Measurements from ENCODE around the gene PPP1CC.
"Not testable (repeated sequence)": the region's sequence is repeated elsewhere in the genome, so short reads cannot be mapped to it uniquely, and the experiment has no call there.

Gene PPP1CC

DNA sequence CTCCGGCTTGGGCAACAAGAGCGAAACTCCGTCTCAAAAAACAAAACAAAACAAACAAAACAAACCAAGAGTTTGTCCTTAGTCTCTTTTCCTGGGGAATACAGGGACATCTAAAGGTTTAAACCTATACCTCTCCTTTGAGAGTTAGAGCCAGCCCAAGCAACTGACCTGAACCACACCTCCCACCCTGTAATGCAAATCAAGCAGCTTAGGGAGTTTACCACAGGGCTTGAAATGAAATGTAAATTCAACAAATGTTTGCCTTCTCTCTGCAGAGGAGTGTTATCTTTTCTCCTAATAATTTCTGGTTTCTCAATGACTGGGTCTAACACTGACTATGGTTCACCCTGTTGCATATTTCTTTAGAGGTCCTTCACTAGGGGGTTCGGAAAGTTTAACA is 16.7 kb downstream of the PPP1CC start:
- peak overlapping the region; percentile 42 for H3K27ac Mint-ChIP-seq
- DNase-seq (no peak), ATAC-seq (replicated peaks) (no peak)
- peaks cover 35 to 55% of the 10 kb centered on the region in 2 donors for H3K36me3 Mint-ChIP-seq
- peaks cover 25 to 32% of the 10 kb centered on the region in 2 donors for H3K4me1 Mint-ChIP-seq
- no peaks in the 10 kb centered on the region for H3K9me3 Mint-ChIP-seq
- H3K27me3 Mint-ChIP-seq, result no peaks in the 10 kb centered on the region
- H3K4me3 Mint-ChIP-seq, result no peak overlapping the region

DNA sequence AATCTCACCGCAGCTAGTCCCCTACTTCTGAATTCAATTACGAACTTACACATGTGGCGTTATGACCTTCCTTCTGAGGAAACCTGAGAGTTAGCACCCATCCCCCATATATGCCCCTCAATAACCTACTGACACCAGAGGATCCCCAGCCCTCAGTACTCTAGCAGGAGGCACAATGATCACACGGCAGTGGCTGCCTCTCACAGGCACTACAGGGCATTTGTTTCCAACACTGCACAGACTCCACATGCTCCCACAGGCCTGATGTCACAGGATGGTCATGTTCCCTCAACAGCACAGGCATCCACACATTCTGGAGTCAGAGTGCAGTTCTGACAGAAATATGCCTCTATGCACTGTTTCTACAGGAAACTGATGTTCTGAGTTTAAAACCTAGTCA is 17.4 kb downstream of the PPP1CC start:
- no peaks in the 10 kb centered on the region for H3K9me3 Mint-ChIP-seq
- H3K4me3 Mint-ChIP-seq, result no peak overlapping the region
- H3K4me1 Mint-ChIP-seq, result peaks cover 23 to 32% of the 10 kb centered on the region in 2 donors
- H3K36me3 Mint-ChIP-seq, result peaks cover 36 to 57% of the 10 kb centered on the region in 2 donors
- no peak overlapping the region for H3K27ac Mint-ChIP-seq
- ATAC-seq (replicated peaks), result no peak
- no peaks in the 10 kb centered on the region for H3K27me3 Mint-ChIP-seq
- DNase-seq, result no peak

DNA sequence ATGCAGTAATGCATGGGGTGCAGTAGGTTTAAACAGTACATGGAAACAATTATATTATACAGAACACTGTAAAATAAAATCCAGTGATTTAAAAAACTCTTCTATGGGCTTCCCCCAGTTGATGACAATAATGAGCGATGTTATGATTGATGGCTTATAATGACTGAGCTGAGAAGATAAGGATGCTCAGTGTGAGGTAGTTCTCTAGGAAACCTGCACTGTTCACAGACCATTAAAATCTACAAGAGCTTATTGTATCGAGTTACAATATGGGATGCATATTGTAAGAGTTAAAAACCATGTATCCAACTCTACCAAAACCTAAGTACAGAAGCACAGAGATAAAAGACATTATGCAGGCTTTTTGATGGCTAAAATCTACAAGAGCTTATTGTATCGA is 19.8 kb downstream of the PPP1CC start:
- H3K4me3 Mint-ChIP-seq; H3K9me3 Mint-ChIP-seq; H3K27me3 Mint-ChIP-seq; H3K27ac Mint-ChIP-seq; DNase-seq; ATAC-seq (replicated peaks): not testable (repeated sequence)
- H3K36me3 Mint-ChIP-seq, result peaks cover 42 to 65% of the 10 kb centered on the region in 2 donors
- peaks cover 29 to 42% of the 10 kb centered on the region in 2 donors for H3K4me1 Mint-ChIP-seq

DNA sequence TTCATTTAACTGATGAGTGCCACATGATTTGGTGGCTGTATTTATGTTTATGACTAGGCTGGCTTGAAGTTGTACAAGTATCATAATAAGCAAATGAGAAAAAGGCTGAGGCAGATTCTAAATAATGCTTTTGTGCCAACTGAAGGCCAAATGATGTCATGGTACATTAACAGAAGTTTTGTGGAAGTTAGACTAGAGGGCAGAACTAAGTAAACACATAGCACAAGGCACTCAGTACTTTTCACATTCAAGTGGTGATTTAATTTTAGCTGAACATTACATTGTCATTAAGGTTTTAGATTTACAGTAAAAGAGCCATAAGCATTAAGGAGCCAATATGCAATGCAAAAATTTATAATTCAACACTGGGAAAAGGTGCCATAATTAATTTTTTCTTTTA is 21.1 kb downstream of the PPP1CC start:
- H3K36me3 Mint-ChIP-seq, result peaks cover 39 to 65% of the 10 kb centered on the region in 2 donors
- H3K27me3 Mint-ChIP-seq, result no peaks in the 10 kb centered on the region
- H3K9me3 Mint-ChIP-seq, result peaks cover 0 to 2% of the 10 kb centered on the region in 2 donors
- no peak for ATAC-seq (replicated peaks)
- H3K4me3 Mint-ChIP-seq, result no peak overlapping the region
- DNase-seq, result no peak
- H3K4me1 Mint-ChIP-seq, result peaks cover 26 to 37% of the 10 kb centered on the region in 2 donors
- H3K27ac Mint-ChIP-seq, result no peak overlapping the region

DNA sequence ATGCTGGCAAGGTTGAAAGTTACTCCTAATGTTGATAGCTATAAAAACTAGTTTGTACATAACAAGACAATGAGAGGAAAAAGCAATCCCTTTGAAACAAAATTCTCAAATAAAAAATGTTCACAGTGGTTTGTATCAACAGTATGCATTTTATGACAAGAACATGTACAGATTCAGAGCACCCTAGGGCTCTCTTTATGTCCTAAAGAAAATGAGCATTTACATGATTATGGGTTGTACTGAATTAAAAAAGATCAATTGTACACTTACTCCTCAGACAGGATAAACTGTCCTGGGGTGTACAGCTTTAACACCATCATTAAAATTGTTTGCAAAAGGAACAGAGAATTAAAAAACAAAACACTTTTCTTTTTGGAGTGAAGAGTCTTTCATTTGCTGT is 22.2 kb downstream of the PPP1CC start:
- Mint-ChIP-seq H3K4me3 (no peak overlapping the region), H3K27me3 (no peaks in the 10 kb centered on the region), H3K27ac (no peak overlapping the region), H3K4me1 (peaks cover 22 to 30% of the 10 kb centered on the region in 2 donors), H3K9me3 (peaks cover 0 to 2% of the 10 kb centered on the region in 2 donors), H3K36me3 (peaks cover 33 to 62% of the 10 kb centered on the region in 2 donors)
- no peak for ATAC-seq (replicated peaks)
- DNase-seq, result no peak

DNA sequence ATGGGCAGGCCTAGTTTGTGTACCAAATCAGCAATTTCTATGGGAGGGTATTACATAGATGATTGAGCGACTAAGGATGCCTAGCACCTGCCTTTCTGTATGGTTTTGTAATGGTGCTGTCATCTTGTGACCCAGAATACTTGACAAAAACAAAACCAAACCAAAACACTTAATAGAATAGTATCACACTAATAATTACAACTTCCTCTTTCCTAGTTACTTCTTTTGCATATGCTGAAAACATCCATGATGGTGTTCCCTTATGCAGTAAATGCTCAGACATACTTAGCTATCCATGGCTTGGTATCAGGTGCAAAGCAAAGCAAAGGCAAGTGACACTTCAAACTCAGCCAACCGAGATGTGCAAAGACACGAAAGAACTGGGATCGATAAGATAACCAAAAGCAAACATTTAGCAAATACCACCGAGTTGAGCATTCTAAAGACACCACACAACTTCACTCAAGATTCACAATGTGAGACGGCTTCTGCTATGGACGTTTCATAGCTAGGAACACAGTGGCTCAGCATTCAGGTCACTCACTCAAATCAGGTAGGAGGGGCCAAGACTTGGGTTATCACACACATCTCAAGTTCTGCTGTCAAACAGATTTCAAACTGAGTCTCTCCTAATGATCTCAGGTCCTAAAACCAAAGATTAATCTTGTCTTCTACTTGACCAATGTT is 24.3 kb downstream of the PPP1CC start:
- no peak overlapping the region for H3K4me3 Mint-ChIP-seq
- ATAC-seq (replicated peaks), result peak; percentile 79 to 80
- H3K4me1 Mint-ChIP-seq, result peaks cover 17 to 24% of the 10 kb centered on the region in 2 donors
- no peak for DNase-seq
- H3K36me3 Mint-ChIP-seq, result peaks cover 28 to 56% of the 10 kb centered on the region in 2 donors
- H3K27me3 Mint-ChIP-seq, result no peaks in the 10 kb centered on the region
- H3K9me3 Mint-ChIP-seq, result peaks cover 0 to 2% of the 10 kb centered on the region in 2 donors
- H3K27ac Mint-ChIP-seq, result peak overlapping the region; percentile 80

DNA sequence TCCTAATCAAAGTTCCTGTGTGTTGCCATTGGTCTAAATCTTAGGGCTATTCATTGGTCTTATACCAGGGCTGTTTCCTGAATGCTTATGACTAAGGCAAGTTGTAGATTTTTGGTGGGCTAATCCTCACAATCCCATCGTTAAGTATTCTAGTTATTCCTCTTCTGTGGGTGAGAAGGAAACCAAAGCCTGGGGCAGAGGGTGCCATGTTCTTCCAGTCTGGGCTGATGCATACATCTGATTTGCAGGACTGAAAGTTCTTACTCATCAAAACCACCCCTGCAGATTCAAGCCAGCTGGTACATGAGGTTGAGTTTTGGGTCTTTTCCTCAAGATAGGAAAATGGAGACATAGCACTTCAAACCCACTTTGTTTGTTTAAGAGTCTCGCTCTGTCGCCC is 25.7 kb downstream of the PPP1CC start:
- peaks cover 17 to 24% of the 10 kb centered on the region in 2 donors for H3K4me1 Mint-ChIP-seq
- no peaks in the 10 kb centered on the region for H3K27me3 Mint-ChIP-seq
- H3K9me3 Mint-ChIP-seq, result peaks cover 0 to 2% of the 10 kb centered on the region in 2 donors
- no peak for DNase-seq
- peaks cover 24 to 52% of the 10 kb centered on the region in 2 donors for H3K36me3 Mint-ChIP-seq
- no peak for ATAC-seq (replicated peaks)
- no peak overlapping the region for H3K4me3 Mint-ChIP-seq
- peak overlapping the region; percentile 80 for H3K27ac Mint-ChIP-seq

DNA sequence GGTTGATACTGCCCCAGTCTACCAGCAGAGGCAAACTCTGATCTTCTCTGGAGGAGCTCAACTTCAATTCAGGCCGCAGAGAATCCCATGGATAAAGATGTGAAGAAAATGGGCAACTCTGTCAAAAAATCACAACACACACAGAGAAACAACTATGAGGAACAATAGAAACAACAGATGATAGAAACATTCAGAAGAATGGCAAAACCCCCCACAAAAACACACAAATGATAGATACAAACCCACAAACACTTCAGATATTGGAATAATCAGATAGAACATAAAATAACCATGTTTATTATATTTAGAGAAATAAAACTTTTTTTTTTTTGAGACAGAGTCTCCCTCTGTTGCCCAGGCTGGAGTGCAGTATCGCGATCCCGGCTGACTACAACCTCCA is 33.8 kb downstream of the PPP1CC start:
- DNase-seq (no peak), ATAC-seq (replicated peaks) (no peak)
- Mint-ChIP-seq H3K9me3 (no peaks in the 10 kb centered on the region), H3K27me3 (no peaks in the 10 kb centered on the region), H3K4me3 (no peak overlapping the region), H3K27ac (no peak overlapping the region), H3K4me1 (peaks cover 0 to 9% of the 10 kb centered on the region in 2 donors), H3K36me3 (peaks cover 4 to 5% of the 10 kb centered on the region in 2 donors)

DNA sequence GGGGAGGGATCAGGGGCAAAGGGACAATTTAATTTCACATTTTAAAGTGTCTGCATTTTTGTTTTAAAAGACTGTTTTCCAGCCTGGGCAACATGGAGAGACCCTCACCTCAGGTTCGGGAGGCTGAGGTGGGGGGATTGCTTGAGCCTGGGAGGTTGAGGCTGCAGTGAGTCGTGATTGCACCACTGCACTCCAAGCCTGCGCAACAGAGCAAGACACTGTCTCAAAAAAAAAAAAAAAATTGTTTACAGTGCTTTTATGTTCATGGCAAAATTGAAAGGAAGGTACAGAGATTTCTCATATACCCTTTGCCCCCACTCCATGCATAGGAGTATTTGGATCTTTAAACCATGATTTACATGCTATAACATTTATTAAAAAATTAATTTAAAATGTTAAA is 37.4 kb downstream of the PPP1CC start:
- H3K36me3 Mint-ChIP-seq, result peaks cover 4 to 5% of the 10 kb centered on the region in 2 donors
- DNase-seq (no peak), ATAC-seq (replicated peaks) (no peak)
- peak overlapping the region; percentile 9 for H3K27ac Mint-ChIP-seq
- no peaks in the 10 kb centered on the region for H3K9me3 Mint-ChIP-seq
- no peak overlapping the region for H3K4me3 Mint-ChIP-seq
- no peaks in the 10 kb centered on the region for H3K27me3 Mint-ChIP-seq
- H3K4me1 Mint-ChIP-seq, result peaks cover 4 to 14% of the 10 kb centered on the region in 2 donors

DNA sequence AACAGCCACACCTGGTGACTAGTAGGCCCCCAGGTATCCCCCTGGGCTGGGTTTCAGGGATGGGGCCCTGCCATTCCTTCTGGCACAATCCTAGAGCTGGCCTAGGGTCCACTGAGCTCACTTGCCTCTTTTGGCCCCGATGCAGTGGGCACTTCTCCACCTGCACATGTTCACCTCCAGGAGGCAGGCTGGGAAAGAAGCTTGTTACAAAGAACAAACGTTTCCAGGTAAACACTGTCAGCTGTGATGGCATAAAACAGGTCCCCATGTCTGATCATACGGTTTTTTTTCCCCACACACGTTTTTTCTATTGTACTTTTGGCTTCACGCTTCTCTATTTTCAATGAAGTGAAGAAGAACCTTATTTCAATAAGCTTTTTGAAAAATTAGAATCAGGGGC is 37.9 kb downstream of the PPP1CC start:
- Mint-ChIP-seq H3K4me1 (peaks cover 5 to 19% of the 10 kb centered on the region in 2 donors), H3K36me3 (peaks cover 4 to 5% of the 10 kb centered on the region in 2 donors), H3K27me3 (no peaks in the 10 kb centered on the region), H3K4me3 (no peak overlapping the region), H3K27ac (peak overlapping the region; percentile 9), H3K9me3 (no peaks in the 10 kb centered on the region)
- DNase-seq (no peak), ATAC-seq (replicated peaks) (peak; percentile 33 to 41)

DNA sequence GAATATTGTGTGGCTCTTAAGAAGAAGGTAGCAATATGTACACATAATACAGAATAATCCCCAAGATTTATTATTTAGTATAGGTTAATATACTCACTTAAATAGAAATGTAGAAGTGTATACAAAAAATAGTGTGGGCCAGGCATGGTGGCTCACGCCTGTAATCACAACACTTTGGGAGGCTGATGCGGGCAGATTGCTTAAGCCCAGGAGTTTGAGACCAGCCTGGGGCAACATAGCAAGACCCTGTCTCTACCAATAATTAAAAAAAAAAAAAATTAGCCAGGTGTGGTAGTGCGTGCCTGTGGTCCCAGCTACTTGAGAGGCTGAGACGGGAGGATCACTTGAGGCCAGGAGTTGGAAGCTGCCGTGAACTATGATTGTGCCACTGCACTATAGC is 38.5 kb downstream of the PPP1CC start:
- no peak overlapping the region for H3K4me3 Mint-ChIP-seq
- ATAC-seq (replicated peaks), result no peak
- no peak for DNase-seq
- no peak overlapping the region for H3K27ac Mint-ChIP-seq
- peaks cover 4 to 5% of the 10 kb centered on the region in 2 donors for H3K36me3 Mint-ChIP-seq
- H3K9me3 Mint-ChIP-seq, result no peaks in the 10 kb centered on the region
- H3K4me1 Mint-ChIP-seq, result peaks cover 5 to 19% of the 10 kb centered on the region in 2 donors
- no peaks in the 10 kb centered on the region for H3K27me3 Mint-ChIP-seq

DNA sequence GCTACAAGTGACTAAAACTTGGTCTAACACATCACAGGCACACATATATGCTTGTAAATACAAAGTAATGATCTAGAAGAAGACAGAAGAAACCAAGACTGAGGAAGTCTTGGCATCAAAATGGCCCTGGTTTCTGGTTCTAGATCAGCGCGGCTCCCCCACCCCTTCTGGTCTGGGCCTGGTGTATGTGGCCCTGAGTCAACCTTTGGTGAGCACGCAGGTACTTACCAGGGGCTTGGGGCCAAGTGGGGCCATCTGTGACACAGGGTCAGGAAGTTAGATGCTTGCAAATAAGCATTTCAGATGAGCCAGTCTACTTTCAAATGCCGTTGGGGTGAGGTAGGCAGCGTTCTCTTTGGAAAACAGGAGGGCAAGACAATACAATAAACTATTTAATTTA is 40.6 kb downstream of the PPP1CC start:
- Mint-ChIP-seq H3K4me3 (no peak overlapping the region), H3K9me3 (no peaks in the 10 kb centered on the region), H3K27me3 (no peaks in the 10 kb centered on the region), H3K36me3 (no peaks in the 10 kb centered on the region), H3K27ac (no peak overlapping the region), H3K4me1 (peaks cover 15 to 36% of the 10 kb centered on the region in 2 donors)
- DNase-seq, result no peak
- ATAC-seq (replicated peaks), result no peak

DNA sequence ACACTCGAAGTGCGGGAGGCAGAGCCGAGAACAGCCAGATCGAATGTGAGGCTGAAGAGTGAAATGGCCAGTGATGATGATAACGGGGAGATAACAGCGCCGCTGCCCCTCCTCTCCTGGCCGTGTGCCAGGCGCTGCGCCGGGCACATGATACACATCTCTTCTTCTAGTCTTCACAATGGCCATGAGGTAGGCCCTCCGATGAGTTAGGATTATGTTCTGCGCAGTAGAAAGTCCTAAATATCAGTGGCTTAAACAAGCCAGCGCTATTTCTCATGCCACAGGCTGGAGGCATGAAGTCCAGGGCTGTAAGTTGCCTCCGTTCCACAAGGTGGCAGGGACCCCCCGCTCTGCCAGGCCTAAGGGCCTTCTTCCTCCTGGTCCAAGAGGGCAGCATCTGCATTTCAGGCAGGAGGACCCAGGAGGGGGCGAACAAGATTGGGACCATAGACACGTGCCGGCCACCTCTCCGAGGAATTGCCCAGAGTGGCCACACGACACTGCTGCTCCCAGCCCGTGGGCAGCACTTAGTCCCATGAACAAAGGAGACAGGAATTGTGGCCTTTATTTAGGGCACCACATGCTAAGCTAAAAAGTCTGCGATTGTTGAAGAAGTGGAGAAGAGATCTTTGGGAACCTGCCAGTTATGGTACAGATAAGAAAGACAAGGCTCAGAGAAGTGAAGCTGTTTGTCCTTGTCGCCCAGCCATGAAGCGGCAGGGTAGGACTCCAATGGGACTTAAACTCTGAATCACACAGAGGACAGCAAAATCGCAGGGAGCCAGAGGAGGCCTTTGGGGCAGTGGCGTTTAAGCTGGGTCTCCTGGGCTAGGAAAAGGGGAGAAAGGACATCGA is 42.9 kb downstream of the PPP1CC start:
- Mint-ChIP-seq H3K4me3 (no peak overlapping the region), H3K27me3 (no peaks in the 10 kb centered on the region), H3K27ac (no peak overlapping the region), H3K36me3 (peaks cover 4 to 5% of the 10 kb centered on the region in 2 donors), H3K4me1 (peaks cover 28 to 48% of the 10 kb centered on the region in 2 donors), H3K9me3 (no peaks in the 10 kb centered on the region)
- DNase-seq (no peak), ATAC-seq (replicated peaks) (no peak)

DNA sequence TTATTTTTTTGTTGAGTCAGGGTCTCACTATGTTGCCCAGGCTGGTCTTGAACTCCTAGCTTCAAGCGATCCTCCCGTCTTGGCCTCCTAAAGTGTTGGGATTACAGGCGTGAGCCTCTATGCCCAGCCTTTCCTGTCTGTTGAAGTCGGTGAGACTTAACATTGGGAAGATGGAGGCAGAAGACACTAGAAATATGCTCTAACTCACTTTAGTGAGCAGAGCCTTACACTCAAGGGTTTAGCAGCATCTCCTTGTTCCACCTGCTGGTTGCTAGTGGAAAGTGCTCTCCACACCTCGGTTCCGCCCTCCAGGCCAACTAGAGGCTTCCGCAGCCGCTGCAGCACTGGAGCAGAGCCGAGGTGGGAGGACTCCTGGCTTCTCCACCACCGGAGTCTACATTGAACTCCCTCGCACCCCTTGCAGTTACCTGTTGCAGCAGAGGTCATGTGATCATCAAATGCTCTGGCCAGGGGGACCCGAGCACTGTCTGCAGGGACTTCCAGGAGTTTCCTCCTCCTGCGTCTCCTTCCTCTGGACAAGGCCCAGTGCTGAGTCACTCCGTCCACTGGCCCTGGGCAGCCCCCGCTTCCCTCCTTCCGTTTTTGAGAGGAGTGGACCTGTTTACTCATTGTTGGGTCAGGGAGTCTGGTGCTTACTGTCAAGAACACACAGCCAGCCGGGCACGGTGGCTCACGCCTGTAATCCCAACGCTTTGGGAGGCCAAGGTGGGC is 44.4 kb downstream of the PPP1CC start:
- peak; percentile 79 for DNase-seq
- Mint-ChIP-seq H3K4me3 (peak overlapping the region; percentile 61 to 63), H3K36me3 (peaks cover 5 to 6% of the 10 kb centered on the region in 2 donors), H3K27ac (peak overlapping the region; percentile 97), H3K27me3 (no peaks in the 10 kb centered on the region), H3K4me1 (peaks cover 41 to 61% of the 10 kb centered on the region in 2 donors), H3K9me3 (no peaks in the 10 kb centered on the region)
- ATAC-seq (replicated peaks), result peak; percentile 98
